ENCODE measurements around the gene GABRR2.

DNA sequence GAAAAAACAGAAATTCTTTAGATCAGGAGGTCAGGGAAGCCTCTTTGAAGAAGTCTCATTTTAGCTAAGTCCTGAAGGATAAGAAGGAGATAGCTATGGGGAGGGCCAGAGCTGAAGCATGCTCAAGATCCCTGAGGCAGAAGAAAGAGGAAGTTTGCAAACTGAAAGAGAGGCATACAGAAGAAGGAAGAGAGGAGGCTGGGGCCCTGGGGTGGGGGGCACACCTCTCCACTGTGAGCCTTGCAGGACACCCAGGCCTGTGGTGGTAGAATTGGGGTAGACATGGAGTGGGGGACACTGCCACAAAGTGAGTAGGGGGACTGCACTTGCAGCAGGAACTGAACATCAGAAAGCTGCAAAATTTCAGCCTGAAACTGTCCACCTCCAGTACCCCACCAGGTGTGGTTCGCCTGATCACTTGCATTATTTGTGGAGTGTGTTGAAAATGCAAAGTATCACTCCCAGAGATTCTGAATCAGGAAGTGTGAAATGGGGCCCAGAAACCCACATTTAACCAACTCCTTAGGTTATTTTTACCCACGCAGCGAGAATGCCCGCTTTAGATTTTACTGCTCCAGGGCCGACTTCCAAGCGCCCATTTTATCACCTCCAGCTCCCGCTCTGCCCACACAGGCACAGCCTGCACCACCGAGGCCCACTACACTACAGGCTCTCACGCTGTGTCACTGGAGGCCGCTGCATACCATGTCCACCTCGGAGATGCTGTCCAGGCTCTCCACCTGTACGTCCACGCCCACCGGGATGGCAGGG, 44.0 kb downstream of the GABRR2 start:
- TF ChIP-seq, protein P1, sequence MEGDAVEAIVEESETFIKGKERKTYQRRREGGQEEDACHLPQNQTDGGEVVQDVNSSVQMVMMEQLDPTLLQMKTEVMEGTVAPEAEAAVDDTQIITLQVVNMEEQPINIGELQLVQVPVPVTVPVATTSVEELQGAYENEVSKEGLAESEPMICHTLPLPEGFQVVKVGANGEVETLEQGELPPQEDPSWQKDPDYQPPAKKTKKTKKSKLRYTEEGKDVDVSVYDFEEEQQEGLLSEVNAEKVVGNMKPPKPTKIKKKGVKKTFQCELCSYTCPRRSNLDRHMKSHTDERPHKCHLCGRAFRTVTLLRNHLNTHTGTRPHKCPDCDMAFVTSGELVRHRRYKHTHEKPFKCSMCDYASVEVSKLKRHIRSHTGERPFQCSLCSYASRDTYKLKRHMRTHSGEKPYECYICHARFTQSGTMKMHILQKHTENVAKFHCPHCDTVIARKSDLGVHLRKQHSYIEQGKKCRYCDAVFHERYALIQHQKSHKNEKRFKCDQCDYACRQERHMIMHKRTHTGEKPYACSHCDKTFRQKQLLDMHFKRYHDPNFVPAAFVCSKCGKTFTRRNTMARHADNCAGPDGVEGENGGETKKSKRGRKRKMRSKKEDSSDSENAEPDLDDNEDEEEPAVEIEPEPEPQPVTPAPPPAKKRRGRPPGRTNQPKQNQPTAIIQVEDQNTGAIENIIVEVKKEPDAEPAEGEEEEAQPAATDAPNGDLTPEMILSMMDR (IDR thresholded peaks at IDR 0.05; ENCODE audit: low read depth, low read length, missing input control), result no peak
- no peak for TF ChIP-seq REST (IDR thresholded peaks at IDR 0.05)
- TF ChIP-seq RXRA (IDR thresholded peaks at IDR 0.05), result no peak
- TF ChIP-seq RAD21 (IDR thresholded peaks at IDR 0.05), result no peak
- no peak for TF ChIP-seq GABPA (IDR thresholded peaks at IDR 0.05 in 1 of 2, conservative IDR thresholded peaks at IDR 0.05 in 1 of 2)
- TF ChIP-seq, protein P2, sequence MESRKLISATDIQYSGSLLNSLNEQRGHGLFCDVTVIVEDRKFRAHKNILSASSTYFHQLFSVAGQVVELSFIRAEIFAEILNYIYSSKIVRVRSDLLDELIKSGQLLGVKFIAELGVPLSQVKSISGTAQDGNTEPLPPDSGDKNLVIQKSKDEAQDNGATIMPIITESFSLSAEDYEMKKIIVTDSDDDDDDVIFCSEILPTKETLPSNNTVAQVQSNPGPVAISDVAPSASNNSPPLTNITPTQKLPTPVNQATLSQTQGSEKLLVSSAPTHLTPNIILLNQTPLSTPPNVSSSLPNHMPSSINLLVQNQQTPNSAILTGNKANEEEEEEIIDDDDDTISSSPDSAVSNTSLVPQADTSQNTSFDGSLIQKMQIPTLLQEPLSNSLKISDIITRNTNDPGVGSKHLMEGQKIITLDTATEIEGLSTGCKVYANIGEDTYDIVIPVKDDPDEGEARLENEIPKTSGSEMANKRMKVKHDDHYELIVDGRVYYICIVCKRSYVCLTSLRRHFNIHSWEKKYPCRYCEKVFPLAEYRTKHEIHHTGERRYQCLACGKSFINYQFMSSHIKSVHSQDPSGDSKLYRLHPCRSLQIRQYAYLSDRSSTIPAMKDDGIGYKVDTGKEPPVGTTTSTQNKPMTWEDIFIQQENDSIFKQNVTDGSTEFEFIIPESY (IDR thresholded peaks at IDR 0.05), result no peak
